Measurements from ENCODE around the gene IFIT2.
A peak's percentile ranks its signal among the peaks of the same experiment; 100 is the strongest.

Gene IFIT2

DNA sequence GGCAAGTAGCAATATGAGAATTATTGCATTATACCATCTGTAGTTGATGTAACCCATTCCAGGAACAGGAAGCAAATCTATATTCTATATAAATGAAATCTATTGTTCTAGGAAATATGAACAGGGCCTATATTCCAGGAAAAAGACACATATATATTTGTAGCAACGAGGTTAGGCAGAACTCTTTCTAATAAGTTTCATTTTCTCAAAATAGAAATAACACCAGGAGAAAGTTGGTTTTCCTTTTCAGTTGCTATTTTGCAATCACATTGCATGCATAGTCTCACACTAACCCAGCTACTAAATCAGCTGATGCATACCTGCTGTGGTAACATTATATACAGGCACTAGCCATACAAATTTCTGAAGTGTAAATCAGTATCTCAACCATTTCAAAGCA lies 6.2 kb upstream of the IFIT2 start:
- Histone ChIP-seq H3K27me3 (ENCODE audit: insufficient read depth, poor library complexity, severe bottlenecking) (no peaks in the 10 kb centered on the region), H3K4me1 (ENCODE audit: insufficient read depth, poor library complexity, severe bottlenecking) (peaks cover 3% of the 10 kb centered on the region), H3K4me3 (ENCODE audit: severe bottlenecking) (no peak overlapping the region), H3K36me3 (ENCODE audit: low read depth) (no peaks in the 10 kb centered on the region), H3K27ac (ENCODE audit: poor library complexity, severe bottlenecking) (no peak overlapping the region), H3K9me3 (ENCODE audit: severe bottlenecking) (peaks cover 2% of the 10 kb centered on the region)
- DNase-seq (ENCODE audit: low spot score) (no peak), ATAC-seq (ENCODE audit: low read depth) (peak; percentile 65; the same call in 1 of the 3 replicates)
- TF ChIP-seq, protein P1, sequence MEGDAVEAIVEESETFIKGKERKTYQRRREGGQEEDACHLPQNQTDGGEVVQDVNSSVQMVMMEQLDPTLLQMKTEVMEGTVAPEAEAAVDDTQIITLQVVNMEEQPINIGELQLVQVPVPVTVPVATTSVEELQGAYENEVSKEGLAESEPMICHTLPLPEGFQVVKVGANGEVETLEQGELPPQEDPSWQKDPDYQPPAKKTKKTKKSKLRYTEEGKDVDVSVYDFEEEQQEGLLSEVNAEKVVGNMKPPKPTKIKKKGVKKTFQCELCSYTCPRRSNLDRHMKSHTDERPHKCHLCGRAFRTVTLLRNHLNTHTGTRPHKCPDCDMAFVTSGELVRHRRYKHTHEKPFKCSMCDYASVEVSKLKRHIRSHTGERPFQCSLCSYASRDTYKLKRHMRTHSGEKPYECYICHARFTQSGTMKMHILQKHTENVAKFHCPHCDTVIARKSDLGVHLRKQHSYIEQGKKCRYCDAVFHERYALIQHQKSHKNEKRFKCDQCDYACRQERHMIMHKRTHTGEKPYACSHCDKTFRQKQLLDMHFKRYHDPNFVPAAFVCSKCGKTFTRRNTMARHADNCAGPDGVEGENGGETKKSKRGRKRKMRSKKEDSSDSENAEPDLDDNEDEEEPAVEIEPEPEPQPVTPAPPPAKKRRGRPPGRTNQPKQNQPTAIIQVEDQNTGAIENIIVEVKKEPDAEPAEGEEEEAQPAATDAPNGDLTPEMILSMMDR (IDR thresholded peaks at IDR 0.05; ENCODE audit: poor library complexity, severe bottlenecking): no peak

DNA sequence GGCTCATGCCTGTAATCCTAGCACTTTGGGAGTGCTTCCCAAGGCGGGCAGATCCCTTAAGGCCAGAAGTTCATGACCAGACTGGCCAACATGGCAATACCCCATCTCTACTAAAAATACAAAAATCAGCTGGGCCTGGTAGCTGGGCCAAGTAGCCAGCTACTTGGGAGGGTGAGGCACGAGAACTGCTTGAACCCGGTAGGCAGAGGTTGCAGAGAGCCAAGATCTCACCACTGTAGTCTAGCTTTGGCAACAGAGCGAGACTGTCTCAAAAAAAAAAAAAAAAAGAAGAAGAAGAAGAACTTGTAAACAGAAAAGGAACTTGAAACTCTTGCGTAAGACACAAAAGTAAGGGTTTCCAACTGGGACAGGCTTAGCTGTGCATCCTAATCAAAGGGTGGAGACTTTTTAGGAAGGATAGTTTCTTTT lies 5.6 kb upstream of the IFIT2 start:
- peaks cover 7% of the 10 kb centered on the region for H3K4me1 ChIP-seq (ENCODE audit: insufficient read depth, poor library complexity, severe bottlenecking)
- H3K36me3 ChIP-seq (ENCODE audit: low read depth): no peaks in the 10 kb centered on the region
- DNase-seq (ENCODE audit: low spot score) (no peak), ATAC-seq (ENCODE audit: low read depth) (no peak)
- peaks cover 2% of the 10 kb centered on the region for H3K9me3 ChIP-seq (ENCODE audit: severe bottlenecking)
- H3K4me3 ChIP-seq (ENCODE audit: severe bottlenecking): no peak overlapping the region
- TF ChIP-seq, protein P1 (IDR thresholded peaks at IDR 0.05; ENCODE audit: poor library complexity, severe bottlenecking): no peak
- H3K27me3 ChIP-seq (ENCODE audit: insufficient read depth, poor library complexity, severe bottlenecking): no peaks in the 10 kb centered on the region
- no peak overlapping the region for H3K27ac ChIP-seq (ENCODE audit: poor library complexity, severe bottlenecking)

DNA sequence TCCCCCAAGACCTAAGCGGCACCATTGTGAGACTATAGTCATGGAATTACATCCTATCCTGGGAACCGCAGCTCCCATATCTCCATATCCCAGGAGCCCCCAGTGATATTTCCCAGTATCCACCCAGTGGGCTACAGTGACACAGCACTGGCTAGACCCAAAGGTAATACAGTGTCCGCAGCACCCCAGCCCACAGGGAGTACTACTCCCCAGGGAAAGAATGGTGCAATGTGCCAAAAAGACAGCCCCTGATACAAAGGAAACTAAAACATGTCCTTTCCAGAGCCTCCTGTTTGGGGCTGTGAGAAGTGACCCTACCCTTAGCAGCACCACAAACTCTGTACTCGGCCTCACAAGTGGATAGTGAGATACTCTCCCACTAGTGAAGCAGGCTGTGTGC lies 4.5 kb upstream of the IFIT2 start:
- Histone ChIP-seq H3K27me3 (ENCODE audit: insufficient read depth, poor library complexity, severe bottlenecking) (no peaks in the 10 kb centered on the region), H3K9me3 (ENCODE audit: severe bottlenecking) (peaks cover 2% of the 10 kb centered on the region), H3K36me3 (ENCODE audit: low read depth) (no peaks in the 10 kb centered on the region), H3K27ac (ENCODE audit: poor library complexity, severe bottlenecking) (no peak overlapping the region), H3K4me3 (ENCODE audit: severe bottlenecking) (no peak overlapping the region), H3K4me1 (ENCODE audit: insufficient read depth, poor library complexity, severe bottlenecking) (peaks cover 15% of the 10 kb centered on the region)
- no peak for ATAC-seq (ENCODE audit: low read depth)
- TF ChIP-seq, protein P1 (IDR thresholded peaks at IDR 0.05; ENCODE audit: poor library complexity, severe bottlenecking): no peak
- no peak for DNase-seq (ENCODE audit: low spot score)

DNA sequence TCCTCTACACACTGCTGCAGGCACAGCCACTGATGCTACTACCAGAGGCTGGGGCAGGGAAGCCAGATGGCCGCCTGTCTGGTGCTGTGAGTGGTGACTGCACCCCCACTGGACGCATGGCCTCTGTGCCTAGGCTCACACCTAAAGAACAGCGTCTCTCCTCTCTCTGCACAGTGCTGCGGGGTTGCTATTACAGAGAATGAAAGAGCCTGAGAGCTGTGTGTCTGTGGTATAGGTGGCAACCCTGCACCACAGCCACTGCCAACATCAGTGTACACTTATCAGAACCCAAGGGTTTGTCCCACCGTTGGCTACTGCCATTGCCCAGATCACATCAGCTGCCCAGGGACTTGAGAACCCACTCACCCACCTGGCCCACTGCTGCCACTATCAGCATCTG lies 4.1 kb upstream of the IFIT2 start:
- Histone ChIP-seq H3K27me3 (ENCODE audit: insufficient read depth, poor library complexity, severe bottlenecking) (no peaks in the 10 kb centered on the region), H3K4me3 (ENCODE audit: severe bottlenecking) (no peak overlapping the region), H3K27ac (ENCODE audit: poor library complexity, severe bottlenecking) (no peak overlapping the region), H3K9me3 (ENCODE audit: severe bottlenecking) (peaks cover 2% of the 10 kb centered on the region), H3K36me3 (ENCODE audit: low read depth) (no peaks in the 10 kb centered on the region), H3K4me1 (ENCODE audit: insufficient read depth, poor library complexity, severe bottlenecking) (peaks cover 19% of the 10 kb centered on the region)
- ATAC-seq (ENCODE audit: low read depth) (no peak), DNase-seq (ENCODE audit: low spot score) (no peak)
- TF ChIP-seq, protein P1 (IDR thresholded peaks at IDR 0.05; ENCODE audit: poor library complexity, severe bottlenecking): no peak

DNA sequence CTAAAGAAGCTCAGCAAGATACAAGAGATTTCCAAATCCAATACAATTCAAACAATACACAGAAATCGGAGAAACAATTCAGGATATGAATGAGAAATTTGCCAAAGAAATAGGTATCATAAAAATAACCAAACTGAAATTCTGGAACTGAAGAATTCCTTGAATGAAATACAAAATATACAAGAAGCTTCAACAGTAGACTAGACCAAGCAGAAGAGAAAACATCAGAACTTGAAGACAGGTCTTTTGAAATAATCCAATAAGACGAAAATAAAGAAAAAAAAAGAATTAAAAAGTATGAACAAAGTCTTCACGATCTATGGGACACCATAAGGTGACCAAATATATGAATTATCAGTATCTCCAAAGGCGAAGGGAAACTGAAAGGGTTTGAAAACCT lies 2.8 kb upstream of the IFIT2 start:
- ATAC-seq (ENCODE audit: low read depth): no peak
- peaks cover 2% of the 10 kb centered on the region for H3K9me3 ChIP-seq (ENCODE audit: severe bottlenecking)
- no peak for DNase-seq (ENCODE audit: low spot score)
- no peaks in the 10 kb centered on the region for H3K27me3 ChIP-seq (ENCODE audit: insufficient read depth, poor library complexity, severe bottlenecking)
- H3K36me3 ChIP-seq (ENCODE audit: low read depth): no peaks in the 10 kb centered on the region
- TF ChIP-seq, protein P1 (IDR thresholded peaks at IDR 0.05; ENCODE audit: poor library complexity, severe bottlenecking): no peak
- H3K4me3 ChIP-seq (ENCODE audit: severe bottlenecking): no peak overlapping the region
- H3K27ac ChIP-seq (ENCODE audit: poor library complexity, severe bottlenecking): no peak overlapping the region
- H3K4me1 ChIP-seq (ENCODE audit: insufficient read depth, poor library complexity, severe bottlenecking): peaks cover 27% of the 10 kb centered on the region
